Measurements from ENCODE around the gene LRRC63. TPM values are rescaled to one million over a fixed set of nuclear protein-coding genes. Genes with fewer than 3 reads are reported as not detected.
"Not testable (repeated sequence)": the region's sequence is repeated elsewhere in the genome, so short reads cannot be mapped to it uniquely, and the experiment has no call there.

Gene LRRC63
- polyA plus RNA-seq, 1 of the 3 experiments (the other 2 are of a cell fraction) = 0.03 TPM

- 72% methylated on average over 3 of the region's 3 CpGs for WGBS (ENCODE audit: low lambda C conversion rate)
These were observed 1.5 kb downstream of the LRRC63 start for GRCh38 chr13:46213242-46213641.

GRCh38 chr13:46214741-46215140, 3.0 kb downstream of the LRRC63 start:
- H3K36me3 ChIP-seq (replicated peaks in 1 of 2; ENCODE audit: control insufficient read depth in 1 of 2, insufficient read depth in 2 of 2, low read length in 1 of 2); POLR2A ChIA-PET; H3F3A ChIP-seq (replicated peaks; ENCODE audit: insufficient read depth); H3K4me1 ChIP-seq (ENCODE audit: control insufficient read depth in 1 of 2, insufficient read depth in 2 of 2, low read depth in 1 of 2, low read length in 1 of 2); H3K27ac ChIP-seq (ENCODE audit: low read depth in 2 of 2, low read length in 1 of 2); H3K4me3 ChIP-seq (ENCODE audit: low read depth in 2 of 2, low read length in 1 of 2); H3K27me3 ChIP-seq (ENCODE audit: insufficient read depth); H3K4me2 ChIP-seq; CTCF ChIA-PET; H2AFZ ChIP-seq (ENCODE audit: low read depth); H4K20me1 ChIP-seq (ENCODE audit: insufficient read depth); H3K9me2 ChIP-seq; H3K9me3 ChIP-seq; H3K9ac ChIP-seq; H3K79me2 ChIP-seq (ENCODE audit: insufficient read depth); DNase-seq: not testable (repeated sequence)
- WGBS (ENCODE audit: low lambda C conversion rate) = 93% methylated on average over 1 of the region's 1 CpG

More at GRCh38 chr13:46213242-46213641, 1.5 kb downstream of the LRRC63 start:
- Histone ChIP-seq H3K9me3 (no peaks in the 10 kb centered on the region), H3F3A (replicated peaks; ENCODE audit: insufficient read depth) (no peaks in the 10 kb centered on the region), H3K9ac (no peak overlapping the region), H3K27ac (ENCODE audit: low read depth in 2 of 2, low read length in 1 of 2) (no peak overlapping the region), H3K4me2 (no peak overlapping the region), H3K27me3 (ENCODE audit: insufficient read depth) (no peaks in the 10 kb centered on the region), H4K20me1 (ENCODE audit: insufficient read depth) (no peaks in the 10 kb centered on the region), H3K36me3 (replicated peaks in 1 of 2; ENCODE audit: control insufficient read depth in 1 of 2, insufficient read depth in 2 of 2, low read length in 1 of 2) (no peaks in the 10 kb centered on the region), H2AFZ (ENCODE audit: low read depth) (no peak overlapping the region), H3K79me2 (ENCODE audit: insufficient read depth) (no peaks in the 10 kb centered on the region), H3K4me1 (ENCODE audit: control insufficient read depth in 1 of 2, insufficient read depth in 2 of 2, low read depth in 1 of 2, low read length in 1 of 2) (peaks cover 0 to 5% of the 10 kb centered on the region in 2 experiments; a peak in 2 of 4 replicates), H3K4me3 (ENCODE audit: low read depth in 2 of 2, low read length in 1 of 2) (no peak overlapping the region), H3K9me2 (no peaks in the 10 kb centered on the region)
- POLR2A ChIA-PET = no interaction called here
- DNase-seq = no peak
- CTCF ChIA-PET = no interaction called here
- TF ChIP-seq NFIC (IDR thresholded peaks at IDR 0.05; ENCODE audit: borderline replicate concordance) (no peak), TAF1 (IDR thresholded peaks at IDR 0.05; ENCODE audit: borderline replicate concordance, low read depth, low read length) (no peak), GABPA (IDR thresholded peaks at IDR 0.05; ENCODE audit: low read depth) (no peak), CHD2 (IDR thresholded peaks at IDR 0.05; ENCODE audit: low read length, partially characterized antibody) (no peak), GATA2 (CRISPR knock-in tag; IDR thresholded peaks at IDR 0.05) (no peak), NRF1 (IDR thresholded peaks at IDR 0.05; ENCODE audit: low read depth, low read length) (no peak), TEAD4 (IDR thresholded peaks at IDR 0.05; ENCODE audit: borderline replicate concordance, insufficient read depth) (no peak), EP300 (IDR thresholded peaks at IDR 0.05; ENCODE audit: borderline replicate concordance in 1 of 2, low read depth in 1 of 2, low read length in 1 of 2) (no peak), MXI1 (IDR thresholded peaks at IDR 0.05; ENCODE audit: low read depth, low read length) (no peak), CTCF (IDR thresholded peaks at IDR 0.05) (no peak), FOXM1 (IDR thresholded peaks at IDR 0.05; ENCODE audit: low read depth) (no peak), MAX (IDR thresholded peaks at IDR 0.05; ENCODE audit: low read depth) (no peak), TCF12 (IDR thresholded peaks at IDR 0.05) (no peak), SIN3A (IDR thresholded peaks at IDR 0.05; ENCODE audit: borderline replicate concordance, low read depth, low read length) (no peak), JUND (IDR thresholded peaks at IDR 0.05) (no peak)
- TF ChIP-seq, protein P1, sequence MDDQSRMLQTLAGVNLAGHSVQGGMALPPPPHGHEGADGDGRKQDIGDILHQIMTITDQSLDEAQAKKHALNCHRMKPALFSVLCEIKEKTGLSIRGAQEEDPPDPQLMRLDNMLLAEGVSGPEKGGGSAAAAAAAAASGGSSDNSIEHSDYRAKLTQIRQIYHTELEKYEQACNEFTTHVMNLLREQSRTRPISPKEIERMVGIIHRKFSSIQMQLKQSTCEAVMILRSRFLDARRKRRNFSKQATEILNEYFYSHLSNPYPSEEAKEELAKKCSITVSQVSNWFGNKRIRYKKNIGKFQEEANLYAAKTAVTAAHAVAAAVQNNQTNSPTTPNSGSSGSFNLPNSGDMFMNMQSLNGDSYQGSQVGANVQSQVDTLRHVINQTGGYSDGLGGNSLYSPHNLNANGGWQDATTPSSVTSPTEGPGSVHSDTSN (IDR thresholded peaks at IDR 0.05) = no peak
- TF ChIP-seq, protein P2, sequence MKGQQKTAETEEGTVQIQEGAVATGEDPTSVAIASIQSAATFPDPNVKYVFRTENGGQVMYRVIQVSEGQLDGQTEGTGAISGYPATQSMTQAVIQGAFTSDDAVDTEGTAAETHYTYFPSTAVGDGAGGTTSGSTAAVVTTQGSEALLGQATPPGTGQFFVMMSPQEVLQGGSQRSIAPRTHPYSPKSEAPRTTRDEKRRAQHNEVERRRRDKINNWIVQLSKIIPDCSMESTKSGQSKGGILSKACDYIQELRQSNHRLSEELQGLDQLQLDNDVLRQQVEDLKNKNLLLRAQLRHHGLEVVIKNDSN (IDR thresholded peaks at IDR 0.05; ENCODE audit: borderline replicate concordance, low read depth) = no peak
- TF ChIP-seq, protein P3, sequence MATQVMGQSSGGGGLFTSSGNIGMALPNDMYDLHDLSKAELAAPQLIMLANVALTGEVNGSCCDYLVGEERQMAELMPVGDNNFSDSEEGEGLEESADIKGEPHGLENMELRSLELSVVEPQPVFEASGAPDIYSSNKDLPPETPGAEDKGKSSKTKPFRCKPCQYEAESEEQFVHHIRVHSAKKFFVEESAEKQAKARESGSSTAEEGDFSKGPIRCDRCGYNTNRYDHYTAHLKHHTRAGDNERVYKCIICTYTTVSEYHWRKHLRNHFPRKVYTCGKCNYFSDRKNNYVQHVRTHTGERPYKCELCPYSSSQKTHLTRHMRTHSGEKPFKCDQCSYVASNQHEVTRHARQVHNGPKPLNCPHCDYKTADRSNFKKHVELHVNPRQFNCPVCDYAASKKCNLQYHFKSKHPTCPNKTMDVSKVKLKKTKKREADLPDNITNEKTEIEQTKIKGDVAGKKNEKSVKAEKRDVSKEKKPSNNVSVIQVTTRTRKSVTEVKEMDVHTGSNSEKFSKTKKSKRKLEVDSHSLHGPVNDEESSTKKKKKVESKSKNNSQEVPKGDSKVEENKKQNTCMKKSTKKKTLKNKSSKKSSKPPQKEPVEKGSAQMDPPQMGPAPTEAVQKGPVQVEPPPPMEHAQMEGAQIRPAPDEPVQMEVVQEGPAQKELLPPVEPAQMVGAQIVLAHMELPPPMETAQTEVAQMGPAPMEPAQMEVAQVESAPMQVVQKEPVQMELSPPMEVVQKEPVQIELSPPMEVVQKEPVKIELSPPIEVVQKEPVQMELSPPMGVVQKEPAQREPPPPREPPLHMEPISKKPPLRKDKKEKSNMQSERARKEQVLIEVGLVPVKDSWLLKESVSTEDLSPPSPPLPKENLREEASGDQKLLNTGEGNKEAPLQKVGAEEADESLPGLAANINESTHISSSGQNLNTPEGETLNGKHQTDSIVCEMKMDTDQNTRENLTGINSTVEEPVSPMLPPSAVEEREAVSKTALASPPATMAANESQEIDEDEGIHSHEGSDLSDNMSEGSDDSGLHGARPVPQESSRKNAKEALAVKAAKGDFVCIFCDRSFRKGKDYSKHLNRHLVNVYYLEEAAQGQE (IDR thresholded peaks at IDR 0.05; ENCODE audit: low read depth, low read length) = no peak
